Urinary bladder (tissue), 4 donors: ENCODE measurements around the gene KCTD20. TPM values are rescaled to one million over a fixed set of nuclear protein-coding genes. Genes with fewer than 3 reads are reported as not detected.
"Not testable (repeated sequence)": the region's sequence is repeated elsewhere in the genome, so short reads cannot be mapped to it uniquely, and the experiment has no call there.

Experiments
- DNase-seq: peaks from one replicate; pipeline ENCODE4 v3.0.0-alpha.2; 2015; ENCODE audit errors: extremely low spot score
- H3K27ac ChIP-seq: one replicate; pipeline ENCODE4 v1.5.1; 2013; ENCODE audit warnings: low read depth, mild to moderate bottlenecking, moderate library complexity
- H3K36me3 ChIP-seq: one replicate; pipeline ENCODE4 v1.6.1; 2013; ENCODE audit warnings: mild to moderate bottlenecking, moderate library complexity; ENCODE audit not compliant: insufficient read depth
- H3K4me1 ChIP-seq: one replicate; pipeline ENCODE4 v1.6.1; 2013; ENCODE audit warnings: mild to moderate bottlenecking, moderate library complexity; ENCODE audit not compliant: insufficient read depth
- H3K4me3 ChIP-seq: one replicate; pipeline ENCODE4 v1.5.1; 2013; ENCODE audit warnings: low read depth, low read length
- WGBS: extraction: QIAGEN DNeasy Blood & Tissue Kit; methylation state at CpG from one replicate; pipeline ENCODE4 v1.1.7; 2013; 5-methylcytosine and 5-hydroxymethylcytosine counted together
- polyA plus RNA-seq: library from polyadenylated mRNA; stranded (reverse); fragments of 200-250 nt; gene quantifications from one replicate; pipeline ENCODE4 v1.2.3, GENCODE V29; 2013
- total RNA-seq: library from RNA; depleted of rRNA; stranded (reverse); fragments of >200 nt; gene quantifications from one replicate; pipeline ENCODE4 v1.2.3, GENCODE V29; 2014
- donor health status: healthy with polysubstance abuse.
- donor health status: healthy.

The KCTD20 gene
- total RNA-seq, result 93.5 TPM
- polyA plus RNA-seq, result 37.2 TPM

DNA sequence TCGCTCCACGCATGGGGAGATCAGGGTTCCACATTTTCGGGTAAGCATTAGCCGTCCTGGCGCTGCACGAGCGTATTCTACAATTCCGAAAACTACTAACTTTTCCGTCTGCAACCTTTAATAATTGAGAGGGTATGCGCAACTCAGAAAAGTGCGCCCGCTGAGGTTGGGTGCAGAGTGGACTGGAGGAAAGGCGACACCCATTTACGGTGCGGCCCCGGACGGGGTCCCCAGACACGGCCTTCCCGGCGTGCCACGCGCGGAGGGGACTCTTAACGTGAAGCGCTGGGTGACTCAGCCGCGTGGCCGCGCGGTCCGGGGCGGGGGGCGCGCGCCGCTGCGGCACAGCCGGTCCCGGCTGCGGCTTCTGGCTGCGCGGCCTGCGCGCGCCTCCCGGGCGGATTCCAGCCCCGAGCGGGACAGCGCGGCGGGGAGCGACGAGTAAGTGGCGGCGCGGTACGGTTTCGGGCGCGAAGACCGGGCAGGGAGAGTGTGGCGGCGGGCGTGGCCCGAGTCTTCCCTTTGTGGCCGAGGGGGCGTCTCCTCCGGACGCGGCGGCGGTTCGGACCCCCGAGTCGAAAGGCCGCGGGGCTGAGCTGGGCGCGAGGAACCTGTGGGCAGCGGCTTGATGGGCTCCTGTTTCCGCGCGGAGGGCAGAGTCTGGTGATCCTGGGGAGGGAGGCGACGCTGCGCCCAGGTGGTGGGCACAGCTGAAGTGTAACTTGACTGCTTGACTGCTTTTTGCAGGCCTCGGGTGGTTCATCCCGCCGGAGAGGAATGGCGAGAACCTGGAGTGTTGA is at the start of gene KCTD20, which contains the start of gene PXT1:
Gene KCTD20, plus strand, starts transcription at position 330 of the 800 bp plus-strand sequence. CDS start 27,098 bp downstream, outside the sequence.
Gene PXT1, minus strand, starts transcription at position 184 of the 800 bp plus-strand sequence. CDS start 16,772 bp downstream, outside the sequence.
- under 1% methylated on average over 91 of the region's 91 CpGs for WGBS
- DNase-seq, result peak; percentile 62
- Histone ChIP-seq H3K4me3 (peak within 1 kb of the TSS; percentile 77), H3K4me1 (peaks cover 2% of the 10 kb centered on the region), H3K36me3 (no peaks in the 10 kb centered on the region), H3K27ac (peak within 1 kb of the TSS; percentile 97)

DNA sequence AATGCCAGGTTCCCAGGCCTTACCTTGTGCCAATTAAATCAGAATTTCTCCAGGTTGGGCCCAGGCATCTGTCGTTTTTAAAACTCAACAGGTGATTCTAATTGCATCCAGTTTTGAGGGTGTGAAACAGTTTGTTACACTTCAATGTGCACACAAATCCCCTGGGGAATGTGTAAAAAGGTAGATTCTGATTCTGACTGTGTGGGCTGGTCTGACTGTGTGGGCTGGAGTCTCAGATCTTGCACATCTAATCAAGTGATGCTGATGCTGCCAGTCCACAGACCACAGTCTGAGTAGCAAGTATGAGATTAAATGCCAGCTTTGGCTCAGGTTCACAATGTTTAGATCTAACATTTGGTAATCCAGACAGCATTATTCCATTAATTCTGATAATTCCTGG is 42.8 kb upstream of the KCTD20 start:
- H3K4me1 ChIP-seq, result no peaks in the 10 kb centered on the region
- 81% methylated on average over 1 of the region's 1 CpG for WGBS
- H3K27ac ChIP-seq, result no peak overlapping the region
- no peak for DNase-seq
- H3K36me3 ChIP-seq, result no peaks in the 10 kb centered on the region
- no peak overlapping the region for H3K4me3 ChIP-seq

- Histone ChIP-seq H3K36me3 (no peaks in the 10 kb centered on the region), H3K4me1 (no peaks in the 10 kb centered on the region), H3K4me3 (no peak overlapping the region), H3K27ac (no peak overlapping the region)
- 54% methylated on average over 3 of the region's 3 CpGs for WGBS
- no peak for DNase-seq
Observed at GRCh38 chr6:36402481-36402880, 40.3 kb upstream of the KCTD20 start.

DNA sequence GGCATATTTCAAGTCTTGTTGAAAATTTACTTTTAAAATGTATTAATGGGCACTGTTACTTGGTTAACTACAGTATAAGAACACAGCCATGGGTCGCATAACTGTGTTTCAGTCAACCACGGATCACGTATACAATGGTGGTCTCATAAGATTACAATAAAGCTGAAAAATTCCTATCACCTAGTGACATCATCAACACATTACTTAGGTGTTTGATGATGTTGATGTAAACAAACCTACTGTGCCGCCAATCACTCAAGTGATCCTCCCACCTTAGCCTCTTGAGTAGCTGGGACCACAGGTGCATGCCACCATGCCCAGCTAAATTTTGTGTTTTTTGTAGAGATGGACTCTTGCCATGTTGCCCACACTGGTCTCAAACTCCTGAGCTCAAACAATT is 38.6 kb upstream of the KCTD20 start:
- Histone ChIP-seq H3K4me3 (no peak overlapping the region), H3K27ac (no peak overlapping the region), H3K4me1 (no peaks in the 10 kb centered on the region), H3K36me3 (no peaks in the 10 kb centered on the region)
- 86% methylated on average over 4 of the region's 4 CpGs for WGBS
- no peak for DNase-seq

GRCh38 chr6:36409718-36410117 is 33.1 kb upstream of the KCTD20 start:
- 83% methylated on average over 5 of the region's 5 CpGs for WGBS
- H3K4me3 ChIP-seq, DNase-seq, H3K4me1 ChIP-seq, H3K27ac ChIP-seq, H3K36me3 ChIP-seq: not testable (repeated sequence)

DNA sequence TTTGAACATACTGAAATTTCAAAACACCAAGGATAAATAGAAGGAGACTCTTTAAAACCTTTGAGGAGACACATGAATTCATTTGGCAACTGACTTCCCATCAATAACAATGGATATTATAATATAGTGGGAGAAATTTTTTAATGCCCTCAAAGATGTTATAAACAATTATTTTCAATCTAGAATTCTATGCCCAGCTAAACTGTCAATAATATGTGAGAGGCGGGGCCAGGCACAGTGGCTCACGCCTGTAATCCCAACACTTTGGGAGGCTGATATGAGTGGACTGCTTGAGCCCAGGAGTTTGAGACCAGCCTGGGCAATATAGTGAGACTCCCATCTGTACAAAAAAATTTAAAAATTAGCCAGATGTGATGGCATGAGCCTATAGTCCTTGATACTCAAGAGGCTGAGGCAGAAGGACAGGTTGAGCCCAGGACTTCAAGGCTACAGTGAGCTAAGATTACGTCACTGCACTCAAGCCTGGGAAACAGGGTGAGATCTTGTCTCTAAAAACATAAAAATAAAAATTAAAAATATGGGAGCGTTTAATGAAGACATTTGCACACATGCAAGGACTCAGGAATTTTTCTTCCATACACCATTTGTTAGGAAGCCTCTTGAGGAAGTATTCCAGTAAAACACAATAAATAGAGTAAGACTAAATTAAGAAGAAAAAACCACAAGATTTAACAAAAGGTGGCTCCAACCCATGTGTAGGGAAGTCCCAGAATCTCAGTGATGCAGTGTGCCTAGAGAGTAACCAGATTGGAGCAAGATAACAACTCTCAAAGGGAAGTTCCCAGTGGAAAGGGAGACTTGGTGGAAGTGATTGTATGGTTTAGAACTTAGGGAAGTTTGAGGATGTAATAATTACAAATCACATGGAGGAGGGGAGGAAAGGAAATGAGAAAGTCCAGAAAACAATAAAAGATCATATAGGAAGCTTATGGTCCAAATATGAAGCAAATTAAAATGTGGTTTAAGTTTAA is 29.0 kb upstream of the KCTD20 start:
- WGBS, result 91% methylated on average over 4 of the region's 4 CpGs
- Histone ChIP-seq H3K36me3 (no peaks in the 10 kb centered on the region), H3K27ac (no peak overlapping the region), H3K4me1 (no peaks in the 10 kb centered on the region), H3K4me3 (no peak overlapping the region)
- no peak for DNase-seq

DNA sequence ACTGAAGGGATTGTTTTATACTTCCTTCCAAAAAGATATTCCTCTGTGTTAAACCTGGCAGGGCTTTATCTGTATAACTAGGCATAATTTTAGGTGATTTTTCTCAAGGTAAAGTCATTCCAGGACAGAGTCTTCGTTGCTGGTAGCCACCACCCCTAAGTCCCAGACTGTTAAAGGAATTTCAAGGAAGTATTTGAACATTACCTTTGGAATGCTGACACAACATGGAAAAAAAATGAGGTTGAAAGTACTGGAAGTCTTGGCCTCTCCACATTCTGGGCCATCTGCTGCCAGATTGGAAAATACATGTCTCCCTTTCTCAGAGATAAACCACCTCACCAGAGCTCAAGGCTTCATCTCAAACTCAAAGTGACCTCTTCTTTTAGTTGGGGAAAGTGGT is 28.3 kb upstream of the KCTD20 start:
- no peaks in the 10 kb centered on the region for H3K36me3 ChIP-seq
- no peak overlapping the region for H3K4me3 ChIP-seq
- H3K4me1 ChIP-seq, result no peaks in the 10 kb centered on the region
- 53% methylated on average over 1 of the region's 1 CpG for WGBS
- DNase-seq, result no peak
- H3K27ac ChIP-seq, result no peak overlapping the region

- WGBS, result 74% methylated on average over 3 of the region's 3 CpGs
- DNase-seq, result no peak
Observed at GRCh38 chr6:36418558-36418957, 24.2 kb upstream of the KCTD20 start.

GRCh38 chr6:36419310-36419709 is 23.5 kb upstream of the KCTD20 start:
- no peaks in the 10 kb centered on the region for H3K36me3 ChIP-seq
- 83% methylated on average over 1 of the region's 1 CpG for WGBS
- peak; percentile 5 for DNase-seq
- H3K27ac ChIP-seq, result no peak overlapping the region
- H3K4me3 ChIP-seq, result no peak overlapping the region
- H3K4me1 ChIP-seq, result no peaks in the 10 kb centered on the region

More at GRCh38 chr6:36418558-36418957, 24.2 kb upstream of the KCTD20 start:
- no peak overlapping the region for H3K4me3 ChIP-seq
- H3K27ac ChIP-seq, result no peak overlapping the region
- H3K36me3 ChIP-seq, result no peaks in the 10 kb centered on the region
- H3K4me1 ChIP-seq, result no peaks in the 10 kb centered on the region

DNA sequence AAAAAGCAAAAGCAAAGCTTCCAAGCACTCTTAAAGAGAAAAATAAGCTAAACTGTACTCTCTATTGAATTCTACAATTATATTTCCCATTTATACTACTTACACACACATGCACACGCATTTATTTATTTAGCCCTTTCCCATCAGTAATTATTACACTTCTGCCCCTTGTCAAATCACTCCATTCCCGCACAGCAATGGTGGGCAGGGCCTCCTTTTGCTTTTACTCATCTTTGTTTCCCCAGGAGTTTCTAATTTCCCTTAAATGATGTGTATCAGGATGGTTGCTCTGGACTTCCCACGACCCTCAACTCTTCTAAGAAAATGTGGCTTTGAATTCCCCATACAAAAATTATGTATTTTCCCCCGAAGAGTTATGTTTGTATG is 20.1 kb upstream of the KCTD20 start:
- no peaks in the 10 kb centered on the region for H3K4me1 ChIP-seq
- 17% methylated on average over 4 of the region's 4 CpGs for WGBS
- no peak overlapping the region for H3K27ac ChIP-seq
- H3K4me3 ChIP-seq, result peak overlapping the region; percentile 37
- no peak for DNase-seq
- no peaks in the 10 kb centered on the region for H3K36me3 ChIP-seq

DNA sequence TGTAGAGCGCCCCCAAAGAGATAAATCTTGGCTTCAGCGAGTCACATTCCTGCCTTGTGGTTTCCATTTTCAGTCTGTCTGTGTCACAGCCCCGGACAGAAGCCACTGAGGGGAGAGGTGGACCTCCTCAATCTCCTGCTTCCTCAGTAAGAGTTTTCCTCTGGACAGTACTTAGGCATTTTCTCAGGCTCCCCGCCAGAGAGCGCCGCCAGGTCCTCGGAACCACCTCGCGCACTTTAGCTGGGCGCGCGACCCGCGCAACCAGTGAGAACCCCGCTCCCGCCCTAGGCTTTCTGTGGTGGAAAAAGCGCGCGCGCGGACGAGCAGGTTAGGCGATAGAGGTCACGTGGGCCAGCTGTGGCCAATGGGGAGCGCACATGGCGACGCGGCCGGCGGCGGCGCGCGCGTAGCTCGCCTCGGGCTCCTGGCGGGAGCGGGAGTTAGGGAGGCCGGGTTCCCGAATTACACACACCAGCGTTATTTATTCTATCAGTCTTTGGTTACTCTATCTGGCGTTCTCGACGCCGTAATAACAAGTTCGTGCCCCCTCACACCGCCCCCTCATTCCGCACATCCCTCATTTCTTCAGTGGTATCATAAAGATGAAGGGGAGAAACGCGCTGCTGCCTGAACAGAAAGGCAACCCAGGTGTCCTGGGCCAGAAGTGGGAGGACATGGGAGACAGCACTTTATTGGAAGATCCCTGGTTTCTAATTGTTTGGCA is 19.5 kb upstream of the KCTD20 start:
- no peaks in the 10 kb centered on the region for H3K4me1 ChIP-seq
- WGBS, result under 1% methylated on average over 51 of the region's 51 CpGs
- no peaks in the 10 kb centered on the region for H3K36me3 ChIP-seq
- peak overlapping the region; percentile 37 for H3K4me3 ChIP-seq
- peak overlapping the region; percentile 51 for H3K27ac ChIP-seq
- DNase-seq, result peak; percentile 97

GRCh38 chr6:36426622-36427021 is 16.2 kb upstream of the KCTD20 start:
- 92% methylated on average over 3 of the region's 3 CpGs for WGBS
- Histone ChIP-seq H3K4me3 (no peak overlapping the region), H3K4me1 (no peaks in the 10 kb centered on the region), H3K36me3 (no peaks in the 10 kb centered on the region), H3K27ac (no peak overlapping the region)
- no peak for DNase-seq

DNA sequence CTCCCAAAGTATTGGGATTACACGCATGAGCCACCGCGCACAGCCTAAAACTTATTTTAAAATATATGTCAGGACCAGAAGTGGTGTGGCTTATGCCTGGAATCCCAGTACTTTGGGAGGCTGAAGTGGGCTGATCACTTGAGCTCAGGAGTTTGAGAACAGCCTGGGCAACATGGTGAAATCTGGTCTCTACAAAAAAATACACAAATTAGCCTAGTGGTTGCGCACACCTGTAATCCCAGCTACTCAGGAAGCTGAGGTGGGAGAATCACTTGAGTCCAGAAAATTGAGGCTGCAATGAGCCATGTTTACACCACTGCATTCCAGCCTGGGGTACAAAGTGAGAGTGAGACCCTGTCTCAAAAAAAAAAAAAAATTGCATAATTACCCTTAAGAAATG is 13.9 kb upstream of the KCTD20 start:
- 43% methylated on average over 4 of the region's 4 CpGs for WGBS
- Histone ChIP-seq H3K36me3 (no peaks in the 10 kb centered on the region), H3K4me3 (no peak overlapping the region), H3K4me1 (no peaks in the 10 kb centered on the region), H3K27ac (no peak overlapping the region)
- no peak for DNase-seq
